Fibroblast of lung (primary cell): ENCODE measurements around the gene SCAPER. TPM values are rescaled to one million over a fixed set of nuclear protein-coding genes. Genes with fewer than 3 reads are reported as not detected.

Experiments used
- DNase-seq, 2 donors: peaks; one replicate each; pipeline versions ENCODE4 v3.0.0 to v3.0.0-alpha.2; 2010; ENCODE audit warnings: low read depth in 2 of 2
- H2AFZ ChIP-seq: 2 replicates; pipeline ENCODE4 v1.5.1; 2012; ENCODE audit warnings: low read length, control low read depth, inconsistent platforms
- H3K27ac ChIP-seq: 2 replicates; pipeline ENCODE4 v1.5.1; 2011; ENCODE audit warnings: low read length, control low read depth; ENCODE audit not compliant: insufficient read depth
- H3K27me3 ChIP-seq: 2 replicates; pipeline ENCODE4 v1.5.1; 2011; ENCODE audit warnings: mild to moderate bottlenecking, low read length; ENCODE audit not compliant: control insufficient read depth, insufficient read depth
- H3K36me3 ChIP-seq: 2 replicates; pipeline ENCODE4 v1.5.1; 2011; ENCODE audit warnings: low read length; ENCODE audit not compliant: control insufficient read depth, insufficient read depth
- H3K4me1 ChIP-seq: 2 replicates; pipeline ENCODE4 v1.5.1; 2011; ENCODE audit warnings: low read length; ENCODE audit not compliant: control insufficient read depth, insufficient read depth; ENCODE audit errors: extremely low read depth
- H3K4me2 ChIP-seq: 2 replicates; pipeline ENCODE4 v1.5.1; 2011; ENCODE audit warnings: low read length, control low read depth; ENCODE audit not compliant: insufficient read depth; ENCODE audit errors: extremely low read depth
- H3K4me3 ChIP-seq, 4 experiments: fragments of 200-600 bp in 1 of 4; sonication (generic) in 1 of 4; replicated peaks in 1 of 4; 2 replicates each; pipeline ENCODE4 v1.5.1; 2011 to 2016; ENCODE audit warnings: low read length in 4 of 4, low read depth in 3 of 4, mild to moderate bottlenecking in 3 of 4, control low read depth in 2 of 4, inconsistent platforms in 1 of 4, mixed read lengths in 1 of 4; ENCODE audit not compliant: insufficient read depth in 1 of 4; ENCODE audit errors: control extremely low read depth in 1 of 4
- H3K79me2 ChIP-seq: 2 replicates; pipeline ENCODE4 v1.5.1; 2012; ENCODE audit warnings: mild to moderate bottlenecking, low read length, inconsistent platforms; ENCODE audit not compliant: control insufficient read depth, insufficient read depth
- H3K9ac ChIP-seq: 2 replicates; pipeline ENCODE4 v1.5.1; 2011; ENCODE audit warnings: mild to moderate bottlenecking, low read length, control low read depth; ENCODE audit not compliant: insufficient read depth
- H3K9me3 ChIP-seq: 2 replicates; pipeline ENCODE4 v1.5.1; 2012; ENCODE audit warnings: low read depth, low read length; ENCODE audit not compliant: control insufficient read depth, insufficient read depth
- H4K20me1 ChIP-seq: 2 replicates; pipeline ENCODE4 v1.5.1; 2011; ENCODE audit warnings: low read length; ENCODE audit not compliant: control insufficient read depth, insufficient read depth; ENCODE audit errors: extremely low read depth
- EZH2 ChIP-seq: IDR thresholded peaks from 2 replicates; pipeline ENCODE4 v1.5.1; 2012; ENCODE audit warnings: low read length, control low read depth, mild to moderate bottlenecking; ENCODE audit errors: missing control alignments
- polyA plus RNA-seq, 2 donors: library from polyadenylated mRNA; depleted of rRNA in 1 of 2; stranded (reverse) in 1 of 2; unstranded in 1 of 2; fragments of >200 nt; gene quantifications; 2 replicates each; pipeline ENCODE4 v1.2.1, GENCODE V29; 2011 to 2012; ENCODE audit warnings: missing spikeins in 1 of 2
- total RNA-seq: library from RNA; depleted of rRNA; stranded (reverse); fragments of >200 nt; gene quantifications from 2 replicates; pipeline ENCODE4 v1.2.1, GENCODE V29; 2014
- TF ChIP-seq, protein P1 (sequence below), 2 donors: IDR thresholded peaks in 1 of 2; conservative IDR thresholded peaks in 1 of 2; 1 replicate in 1 of 2; 2 replicates in 1 of 2; pipeline ENCODE4 v1.5.1; 2011 to 2012; ENCODE audit warnings: low read length in 2 of 2, control low read depth in 1 of 2, inconsistent platforms in 1 of 2, low read depth in 1 of 2, mild to moderate bottlenecking in 1 of 2

Gene SCAPER
- total and polyA plus RNA-seq, 2 donors (not counting 1 experiment from before 2014, with no cell fraction given) = 2.3 to 9.1 TPM

DNA sequence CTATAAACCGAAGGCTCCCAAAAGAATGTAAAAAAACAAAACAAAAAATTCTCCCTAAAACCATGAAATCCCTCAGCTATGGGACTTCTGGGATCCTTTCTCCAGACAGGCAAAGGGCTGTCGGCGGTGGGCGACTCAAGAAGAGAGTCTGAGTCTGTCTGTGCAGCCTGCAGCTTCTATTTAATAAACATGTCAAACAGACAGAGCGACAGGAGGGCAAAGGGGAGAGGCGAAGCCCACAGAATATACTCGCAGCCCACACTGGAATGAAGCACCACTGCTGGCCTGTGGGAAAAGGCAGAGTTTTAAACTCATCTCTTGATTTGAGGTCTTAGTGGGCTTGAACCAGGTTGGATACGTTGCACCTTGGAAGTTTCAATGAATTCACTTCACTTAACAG is 528.3 kb downstream of the SCAPER start:
- Histone ChIP-seq H3K36me3 (no peaks in the 10 kb centered on the region), H3K9me3 (no peaks in the 10 kb centered on the region), H3K4me2 (no peak overlapping the region), H3K4me3 (no peak overlapping the region), H2AFZ (no peak overlapping the region), H3K79me2 (no peaks in the 10 kb centered on the region), H3K27me3 (no peaks in the 10 kb centered on the region), H3K4me1 (no peaks in the 10 kb centered on the region), H3K27ac (no peak overlapping the region), H4K20me1 (no peaks in the 10 kb centered on the region), H3K9ac (no peak overlapping the region)
- peak in 1 of 2 donors; percentile 29 for DNase-seq
- TF ChIP-seq EZH2 = no peak
- TF ChIP-seq, protein P1, sequence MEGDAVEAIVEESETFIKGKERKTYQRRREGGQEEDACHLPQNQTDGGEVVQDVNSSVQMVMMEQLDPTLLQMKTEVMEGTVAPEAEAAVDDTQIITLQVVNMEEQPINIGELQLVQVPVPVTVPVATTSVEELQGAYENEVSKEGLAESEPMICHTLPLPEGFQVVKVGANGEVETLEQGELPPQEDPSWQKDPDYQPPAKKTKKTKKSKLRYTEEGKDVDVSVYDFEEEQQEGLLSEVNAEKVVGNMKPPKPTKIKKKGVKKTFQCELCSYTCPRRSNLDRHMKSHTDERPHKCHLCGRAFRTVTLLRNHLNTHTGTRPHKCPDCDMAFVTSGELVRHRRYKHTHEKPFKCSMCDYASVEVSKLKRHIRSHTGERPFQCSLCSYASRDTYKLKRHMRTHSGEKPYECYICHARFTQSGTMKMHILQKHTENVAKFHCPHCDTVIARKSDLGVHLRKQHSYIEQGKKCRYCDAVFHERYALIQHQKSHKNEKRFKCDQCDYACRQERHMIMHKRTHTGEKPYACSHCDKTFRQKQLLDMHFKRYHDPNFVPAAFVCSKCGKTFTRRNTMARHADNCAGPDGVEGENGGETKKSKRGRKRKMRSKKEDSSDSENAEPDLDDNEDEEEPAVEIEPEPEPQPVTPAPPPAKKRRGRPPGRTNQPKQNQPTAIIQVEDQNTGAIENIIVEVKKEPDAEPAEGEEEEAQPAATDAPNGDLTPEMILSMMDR (conservative IDR thresholded peaks at IDR 0.05 in 1 of 2, IDR thresholded peaks at IDR 0.05 in 1 of 2; ENCODE audit: low read depth in 1 of 2, low read length in 2 of 2) = no peak

DNA sequence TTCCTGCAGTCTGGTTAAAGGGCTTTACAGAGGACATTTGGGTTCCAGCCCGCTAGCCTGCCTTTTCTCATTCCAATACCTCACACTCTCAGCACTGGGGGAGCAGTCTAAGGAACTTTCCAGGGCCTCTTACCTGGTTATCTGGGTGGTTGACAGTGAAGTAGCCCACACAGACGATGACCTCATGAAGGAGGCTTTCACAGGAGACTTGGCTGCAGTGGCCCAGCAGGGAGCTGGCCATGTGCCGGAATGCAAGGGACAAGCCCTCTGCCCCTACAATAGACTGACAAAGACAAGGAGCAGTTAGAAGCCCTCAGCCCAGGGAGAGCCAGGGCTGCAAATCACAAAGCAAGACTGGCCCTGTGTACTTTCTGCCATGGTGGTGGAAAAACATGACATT is 529.1 kb downstream of the SCAPER start:
- Histone ChIP-seq H3K36me3 (no peaks in the 10 kb centered on the region), H4K20me1 (no peaks in the 10 kb centered on the region), H3K27ac (no peak overlapping the region), H3K9me3 (no peaks in the 10 kb centered on the region), H2AFZ (no peak overlapping the region), H3K79me2 (no peaks in the 10 kb centered on the region), H3K27me3 (no peaks in the 10 kb centered on the region), H3K4me3 (no peak overlapping the region), H3K9ac (no peak overlapping the region), H3K4me2 (no peak overlapping the region), H3K4me1 (no peaks in the 10 kb centered on the region)
- TF ChIP-seq, protein P1 (conservative IDR thresholded peaks at IDR 0.05 in 1 of 2, IDR thresholded peaks at IDR 0.05 in 1 of 2; ENCODE audit: low read depth in 1 of 2, low read length in 2 of 2) = no peak
- no peak for TF ChIP-seq EZH2
- no peak for DNase-seq

DNA sequence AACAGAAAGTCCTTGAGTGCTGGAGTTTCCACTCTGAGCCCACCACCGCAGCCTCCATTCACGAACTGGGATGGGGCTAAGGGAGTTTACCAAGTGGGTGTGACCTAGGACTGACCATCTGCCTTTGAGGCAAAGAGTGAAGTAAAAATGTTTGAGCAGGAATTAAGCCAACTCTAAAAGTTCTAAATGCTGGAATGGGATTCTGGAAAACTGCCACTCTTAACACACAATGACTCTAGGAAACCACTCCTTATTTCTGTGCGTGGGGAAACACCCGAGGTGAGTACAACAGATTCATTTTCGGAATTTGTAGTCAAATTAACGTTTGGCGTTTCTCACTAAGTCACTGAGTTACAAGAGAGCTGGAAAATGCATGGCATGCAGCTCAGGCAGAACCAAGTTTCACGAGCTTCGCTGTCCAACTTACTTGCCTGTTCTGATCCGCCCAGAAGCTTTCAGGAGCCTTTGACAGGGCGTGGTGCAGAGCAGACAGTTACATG is 537.0 kb downstream of the SCAPER start:
- Histone ChIP-seq H2AFZ (no peak overlapping the region), H3K4me3 (no peak overlapping the region), H3K4me1 (no peaks in the 10 kb centered on the region), H3K27ac (no peak overlapping the region), H3K9ac (no peak overlapping the region), H3K27me3 (no peaks in the 10 kb centered on the region), H3K4me2 (no peak overlapping the region), H3K79me2 (no peaks in the 10 kb centered on the region), H4K20me1 (no peaks in the 10 kb centered on the region), H3K36me3 (no peaks in the 10 kb centered on the region), H3K9me3 (no peaks in the 10 kb centered on the region)
- peak in 1 of 2 donors; percentile 47 for DNase-seq
- TF ChIP-seq, protein P1 (conservative IDR thresholded peaks at IDR 0.05 in 1 of 2, IDR thresholded peaks at IDR 0.05 in 1 of 2; ENCODE audit: low read depth in 1 of 2, low read length in 2 of 2) = no peak
- TF ChIP-seq EZH2 = no peak
